GM21390 (cell line): ENCODE measurements around the gene UNC5A.

Experiments used
- ATAC-seq: cut with Tn5 transposase; IDR thresholded peaks from one replicate; pipeline ENCODE4 v1.9.1; 2021; ENCODE audit not compliant: unreplicated experiment

Gene UNC5A

DNA sequence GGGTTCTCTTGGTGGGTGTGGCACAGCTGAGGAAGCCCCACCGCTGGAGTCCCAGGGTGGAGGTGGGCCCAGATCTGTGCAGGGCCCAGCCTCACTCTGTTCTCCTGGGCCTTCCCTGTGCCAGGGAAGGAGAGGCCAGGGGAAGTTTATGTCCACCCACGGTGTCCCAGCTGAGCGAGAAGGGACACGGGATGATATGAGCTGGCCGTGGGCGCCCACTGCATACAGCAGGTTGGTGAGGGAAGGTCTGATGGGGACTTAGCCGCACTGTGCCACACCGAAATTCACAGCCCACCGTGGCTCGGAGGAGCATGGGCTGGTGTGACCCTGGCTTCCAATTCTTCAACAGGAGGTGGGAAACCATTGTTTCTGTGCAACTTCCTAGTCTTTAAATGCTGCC, 33.9 kb downstream of the UNC5A start:
- no peak for ATAC-seq

DNA sequence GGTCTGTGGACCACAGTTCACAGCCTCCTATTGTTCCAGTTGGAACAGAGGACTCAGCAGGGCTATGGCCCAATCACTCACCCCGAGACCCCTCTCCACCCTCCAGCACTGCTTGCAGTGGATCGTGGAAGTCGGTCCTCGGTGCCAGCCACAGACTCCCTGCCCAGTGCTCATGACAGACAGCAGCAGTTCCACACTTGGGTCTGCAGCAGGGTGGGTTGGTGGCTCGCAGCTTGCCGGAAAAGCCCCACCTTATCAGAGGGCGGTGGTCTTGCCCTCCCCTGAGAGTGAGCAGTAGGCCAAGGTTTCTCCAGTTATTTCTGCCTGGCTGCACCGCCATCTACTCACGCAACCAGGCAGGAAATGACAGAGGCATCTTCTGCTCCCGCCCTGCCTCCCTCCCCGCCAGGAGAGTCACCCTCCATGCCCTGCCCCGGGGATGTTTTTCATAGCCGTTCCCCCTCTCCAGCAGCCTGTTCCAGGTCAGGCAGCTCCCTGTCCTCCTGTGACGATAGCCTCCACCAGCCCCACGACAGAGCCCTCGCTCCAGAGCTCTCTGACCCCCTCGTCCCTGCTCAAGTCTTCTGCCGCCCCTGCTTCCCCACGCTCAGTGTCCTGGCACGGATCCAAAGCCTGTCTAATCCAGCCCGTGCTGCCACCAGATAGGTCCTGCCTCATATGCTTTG, 34.5 kb downstream of the UNC5A start:
- no peak for ATAC-seq

GRCh38 chr5:176845392-176845713, 35.0 kb downstream of the UNC5A start:
- ATAC-seq: no peak

- no peak for ATAC-seq
These were observed 36.2 kb downstream of the UNC5A start for GRCh38 chr5:176846335-176847140.

DNA sequence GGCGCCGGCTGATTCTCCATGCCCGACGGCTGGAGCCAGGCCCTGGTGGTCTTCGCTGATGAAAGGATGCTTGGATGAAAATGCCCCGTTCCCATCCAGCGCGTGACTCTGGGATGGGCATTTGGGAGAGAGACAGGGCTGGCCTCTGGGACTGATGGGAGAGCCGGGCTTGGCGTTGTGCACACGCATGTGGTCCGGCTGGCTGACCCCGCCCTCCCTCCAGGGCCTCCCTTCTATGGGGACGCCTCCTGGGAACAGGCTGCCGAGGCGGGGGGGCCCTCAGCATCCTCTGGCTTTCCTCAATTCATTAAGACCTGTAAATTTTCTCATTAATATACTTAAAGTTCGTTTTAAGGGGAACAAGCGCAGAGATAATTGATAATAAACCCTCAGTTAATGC, 36.8 kb downstream of the UNC5A start:
- ATAC-seq: no peak

GRCh38 chr5:176847726-176848290, 37.4 kb downstream of the UNC5A start:
- ATAC-seq: no peak

DNA sequence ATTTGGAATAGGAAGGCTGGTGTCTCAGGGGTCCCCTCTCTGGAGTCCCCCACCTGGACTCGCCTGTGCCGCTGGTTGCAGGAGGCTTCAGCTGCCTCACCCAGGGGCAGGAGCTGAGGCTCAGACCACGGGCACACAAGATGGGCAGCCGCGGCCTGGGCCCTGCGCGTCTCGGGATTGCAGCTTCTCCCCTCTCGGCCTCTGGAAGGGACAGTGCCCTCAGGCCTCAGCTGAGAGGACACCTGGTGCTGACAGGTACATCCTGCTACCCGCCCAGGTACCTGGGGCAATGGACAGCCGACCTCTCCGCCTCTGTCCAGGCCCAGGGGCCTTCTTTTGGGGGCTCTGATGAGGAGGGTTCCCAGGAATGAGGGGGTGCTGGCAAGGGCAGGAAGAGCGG, 38.3 kb downstream of the UNC5A start:
- ATAC-seq: no peak

GRCh38 chr5:176849611-176850227, 39.4 kb downstream of the UNC5A start:
- ATAC-seq: no peak

GRCh38 chr5:176850371-176851245, 40.2 kb downstream of the UNC5A start:
- no peak for ATAC-seq

DNA sequence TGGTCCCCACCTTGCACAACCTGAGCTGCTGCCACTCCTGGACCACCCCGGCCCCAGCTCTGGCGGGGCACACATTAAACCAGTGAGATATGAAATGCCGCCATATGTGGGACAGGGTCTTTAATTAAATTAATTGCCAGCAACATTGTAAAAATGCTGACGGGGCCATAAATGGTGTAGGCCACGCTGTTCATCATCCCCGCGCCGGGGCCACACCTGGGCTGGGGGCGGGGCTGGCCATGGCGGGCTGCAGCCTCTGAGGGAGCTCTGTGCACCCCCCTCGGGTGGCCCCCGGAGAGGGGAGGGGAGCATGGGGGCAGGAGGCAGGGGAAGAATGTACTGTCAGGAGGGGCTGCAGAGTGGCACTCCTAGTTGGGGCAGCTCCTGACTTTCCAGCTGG, 41.0 kb downstream of the UNC5A start:
- ATAC-seq: no peak

DNA sequence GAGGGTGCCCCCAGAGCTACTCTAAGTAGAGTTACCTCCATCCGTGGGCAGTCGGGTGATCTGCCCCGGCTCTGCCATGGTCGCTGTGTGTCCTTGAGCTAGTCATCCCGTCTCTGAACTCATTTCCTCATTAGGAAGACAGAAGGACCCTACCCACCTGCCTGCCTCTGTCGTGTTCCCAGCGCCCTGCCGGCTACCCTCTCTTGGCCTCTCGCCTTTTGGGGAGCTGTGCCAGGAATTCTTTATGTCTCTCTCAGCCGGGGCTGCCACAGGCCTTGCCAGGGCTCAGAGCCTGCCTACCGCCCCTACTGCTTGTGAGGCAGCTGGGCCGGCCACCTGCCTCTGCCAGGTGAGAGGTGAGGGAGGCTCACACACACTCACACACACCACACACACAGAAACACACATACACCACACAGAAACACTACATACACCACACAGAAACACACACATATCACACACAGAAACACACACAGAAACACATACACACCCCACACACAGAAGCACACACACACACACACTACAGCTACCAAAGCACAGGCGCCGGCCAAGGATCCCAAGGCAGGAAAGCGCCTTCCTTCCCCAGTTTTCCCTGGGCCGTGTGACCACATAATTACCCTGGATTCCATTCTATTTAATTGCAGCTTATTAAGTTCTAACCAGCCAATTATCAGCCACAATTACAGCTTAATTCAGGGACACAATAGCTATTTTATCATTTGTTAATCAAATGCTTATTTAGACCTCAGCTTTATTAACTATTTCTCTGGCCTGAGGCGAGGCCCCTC, 41.7 kb downstream of the UNC5A start:
- no peak for ATAC-seq

GRCh38 chr5:176853151-176853778, 42.9 kb downstream of the UNC5A start:
- ATAC-seq: no peak

GRCh38 chr5:176854164-176854563, 43.8 kb downstream of the UNC5A start:
- no peak for ATAC-seq

DNA sequence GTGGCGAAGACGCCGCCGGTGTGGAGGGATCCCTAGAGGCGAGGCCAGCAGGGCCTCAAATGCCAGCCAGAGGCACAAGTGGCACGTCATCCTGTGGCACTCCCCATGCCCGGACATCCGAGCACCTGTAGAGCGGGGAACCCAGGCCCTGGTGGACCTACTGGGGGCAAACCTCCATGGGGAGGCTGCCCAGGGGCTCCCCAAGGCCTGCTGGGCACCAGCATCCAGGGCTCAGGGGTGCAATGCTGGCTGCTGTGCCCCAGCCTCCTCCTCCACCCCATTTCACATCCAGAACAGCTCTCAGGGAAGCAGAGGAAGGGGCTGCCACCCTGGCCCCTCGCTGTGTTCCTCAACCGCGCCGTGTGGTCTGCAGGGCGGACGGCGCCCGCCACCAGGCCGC, 45.2 kb downstream of the UNC5A start:
- no peak for ATAC-seq

- no peak for ATAC-seq
These were observed 46.4 kb downstream of the UNC5A start for GRCh38 chr5:176856746-176857145.

DNA sequence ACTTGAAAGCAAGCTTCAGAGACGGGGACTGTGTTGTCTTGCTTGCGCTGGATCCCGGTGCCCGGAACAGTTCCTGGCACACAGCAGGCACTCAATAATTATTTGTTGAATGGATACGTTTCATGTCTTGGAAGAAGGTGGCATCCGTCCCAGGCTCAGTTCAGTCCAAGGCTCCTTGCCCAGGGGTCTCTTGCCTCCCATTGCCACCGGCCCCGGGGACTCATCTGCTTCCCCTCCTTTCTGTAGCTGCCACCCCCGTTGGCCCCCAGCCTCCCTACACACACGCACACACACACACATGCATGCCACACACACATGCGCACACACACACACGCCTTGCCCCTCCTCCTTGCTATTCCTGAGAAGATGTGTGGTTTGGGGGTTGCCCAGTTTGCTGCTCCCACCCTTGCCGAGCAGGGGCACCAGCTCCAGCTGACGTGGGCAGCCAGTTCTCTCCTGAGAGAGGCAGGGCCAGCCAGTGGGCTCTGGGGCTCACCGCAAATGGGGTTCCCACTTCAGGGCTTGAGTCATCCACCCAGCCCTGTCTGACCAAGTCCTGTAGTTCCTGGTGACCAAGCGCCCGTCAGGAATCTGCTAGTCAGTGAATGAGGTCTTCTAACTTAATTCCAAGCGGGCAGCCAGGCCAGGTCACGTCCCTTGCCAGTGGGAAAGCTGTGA, 47.0 kb downstream of the UNC5A start:
- ATAC-seq: no peak

- ATAC-seq: no peak
These were observed 47.5 kb downstream of the UNC5A start for GRCh38 chr5:176857894-176858273.

GRCh38 chr5:176859916-176860315, 49.6 kb downstream of the UNC5A start:
- no peak for ATAC-seq

DNA sequence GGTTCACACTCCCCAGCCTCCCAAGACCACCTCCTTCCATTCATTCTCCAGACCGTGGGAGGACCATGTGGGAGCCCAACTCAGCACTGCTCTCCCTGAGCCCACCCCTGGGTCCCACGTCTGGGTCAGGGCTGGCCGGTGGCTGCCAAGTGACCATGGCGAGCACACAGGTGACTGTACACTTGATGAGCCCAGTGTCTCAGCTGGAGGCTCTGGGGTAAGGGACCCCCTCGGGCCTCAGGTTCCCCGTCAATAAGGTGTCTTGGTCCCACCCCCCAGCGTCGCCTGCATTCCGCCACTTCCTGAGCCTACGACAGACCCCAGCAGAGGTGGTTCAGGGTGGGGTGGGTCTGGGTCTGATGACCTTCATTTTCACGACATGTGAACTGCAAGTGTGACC, 50.0 kb downstream of the UNC5A start:
- ATAC-seq: no peak
